D341Med (cell line): ENCODE measurements around the gene LZTFL1.
"Not testable (repeated sequence)": the region's sequence is repeated elsewhere in the genome, so short reads cannot be mapped to it uniquely, and the experiment has no call there.

Experiments used
- DNase-seq: peaks from one replicate; pipeline ENCODE4 v3.0.0; 2012; ENCODE audit warnings: low spot score

Gene LZTFL1

DNA sequence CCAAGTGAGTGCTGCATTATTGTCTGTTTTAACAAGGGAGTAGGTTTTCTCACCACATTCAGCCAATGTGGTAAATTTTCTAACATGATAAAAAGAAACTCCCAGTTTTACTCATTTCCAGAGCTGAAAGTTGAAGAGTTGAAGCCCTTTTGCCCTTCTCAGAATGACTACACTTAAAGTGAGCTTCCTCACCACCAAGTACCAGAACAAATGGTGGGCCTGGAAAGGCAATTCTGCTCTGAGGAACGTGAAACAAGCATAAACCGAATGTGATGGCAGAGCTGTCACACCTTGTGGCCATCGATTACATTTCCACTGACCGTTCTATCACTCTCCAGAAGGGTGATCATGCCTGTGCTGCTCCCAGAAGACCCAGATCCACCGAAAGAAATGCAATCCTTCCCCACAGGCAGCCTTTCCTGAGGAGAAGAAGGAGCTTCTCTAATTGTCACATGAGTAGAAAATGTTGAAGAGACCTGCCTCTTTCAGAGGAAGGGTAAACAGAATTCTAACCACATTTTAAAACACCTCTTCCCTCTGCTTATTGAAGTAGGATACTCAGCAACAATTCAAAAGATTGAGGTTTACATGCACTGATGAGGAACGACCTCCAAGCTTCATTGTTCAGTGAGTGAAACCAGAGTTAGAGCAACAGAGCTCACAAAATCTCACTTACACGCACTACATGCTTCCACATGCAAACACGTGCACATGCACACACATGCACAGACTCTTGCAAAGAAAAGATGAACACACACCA is 23.0 kb upstream of the LZTFL1 start:
- no peak for DNase-seq

DNA sequence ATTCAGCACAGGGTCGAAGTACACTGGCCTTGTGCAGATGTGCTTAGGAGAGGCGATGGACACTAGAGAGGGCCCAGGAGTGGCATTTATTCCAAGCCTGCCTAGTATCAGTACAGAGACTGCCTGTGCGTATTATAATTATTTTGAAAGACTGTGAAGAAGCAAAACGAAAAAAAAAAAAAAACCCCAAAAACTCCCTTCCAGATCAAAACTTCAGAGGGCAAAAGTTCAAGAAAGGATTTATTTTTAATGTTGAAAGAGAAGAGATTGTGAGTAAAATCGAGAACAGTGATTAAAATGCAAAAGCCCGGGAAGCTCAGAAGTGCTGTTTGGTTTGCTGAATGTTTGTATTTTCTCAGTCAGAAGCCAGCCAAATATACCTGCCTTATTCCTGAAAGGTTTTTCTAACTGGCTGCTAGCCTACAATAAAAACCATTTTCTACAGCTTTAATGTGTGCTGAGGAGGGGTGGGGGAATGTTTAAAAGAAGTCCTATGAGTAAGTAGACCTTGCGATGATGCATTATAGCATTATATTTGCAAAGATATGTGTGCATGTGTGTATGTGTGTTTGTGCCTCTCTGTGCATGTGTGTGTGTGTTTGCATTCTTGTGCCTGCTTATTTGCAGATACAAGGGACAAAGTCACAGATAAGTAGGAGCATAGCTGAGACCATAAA is 19.3 kb upstream of the LZTFL1 start:
- DNase-seq = no peak

DNA sequence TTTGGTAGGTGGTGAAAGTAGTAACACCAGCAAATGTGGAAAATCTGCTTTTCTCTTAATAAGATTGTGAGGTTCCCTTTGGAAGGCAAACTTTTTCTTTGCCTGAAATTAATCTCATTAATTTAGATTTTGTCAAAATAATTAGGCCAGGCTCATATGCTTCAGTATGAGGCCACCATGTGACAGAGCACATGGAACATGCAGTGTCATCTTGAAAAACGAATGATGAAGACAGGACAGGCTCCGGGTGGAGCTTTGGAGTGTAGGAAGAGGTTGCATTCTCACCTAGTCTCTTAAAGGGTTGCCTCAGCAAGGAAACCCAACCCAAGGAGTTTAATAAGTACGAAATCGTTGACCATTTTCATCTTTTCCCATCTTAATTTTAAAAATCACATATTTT is 18.6 kb upstream of the LZTFL1 start:
- DNase-seq = no peak

DNA sequence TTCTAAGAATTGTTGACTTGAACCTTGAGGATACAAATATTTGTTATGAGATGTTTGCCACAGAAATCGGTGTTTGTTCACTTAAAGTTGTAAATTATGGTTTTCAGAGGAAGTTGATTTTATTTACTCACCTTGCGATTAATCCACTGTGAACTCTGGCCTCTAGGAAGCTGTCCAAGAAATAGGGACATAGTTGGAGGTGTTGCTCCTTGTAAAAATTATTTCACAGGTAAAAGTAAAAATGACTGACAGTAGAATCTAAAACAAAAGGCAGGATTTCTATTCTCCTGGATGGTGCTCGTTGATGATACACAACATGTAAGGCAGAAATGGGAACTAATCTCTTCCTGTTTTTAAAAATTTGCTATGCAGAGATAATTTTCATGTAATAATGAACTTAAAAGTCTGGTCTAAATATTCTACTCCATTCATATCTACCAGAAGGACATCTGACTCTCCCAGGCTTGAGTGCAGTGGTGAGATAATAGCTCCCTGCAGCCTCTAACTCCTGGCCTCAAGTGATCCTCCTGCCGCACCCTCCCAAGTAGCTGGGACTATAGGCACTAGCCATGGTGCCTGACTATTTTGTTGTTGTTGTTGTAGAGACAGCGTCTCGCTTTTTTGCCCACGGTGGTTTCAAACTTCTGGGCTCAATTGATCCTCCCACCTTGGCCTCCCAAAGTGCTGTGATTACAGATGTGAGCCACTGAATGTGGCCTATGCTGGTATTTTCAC is 17.1 kb upstream of the LZTFL1 start:
- DNase-seq = no peak

DNA sequence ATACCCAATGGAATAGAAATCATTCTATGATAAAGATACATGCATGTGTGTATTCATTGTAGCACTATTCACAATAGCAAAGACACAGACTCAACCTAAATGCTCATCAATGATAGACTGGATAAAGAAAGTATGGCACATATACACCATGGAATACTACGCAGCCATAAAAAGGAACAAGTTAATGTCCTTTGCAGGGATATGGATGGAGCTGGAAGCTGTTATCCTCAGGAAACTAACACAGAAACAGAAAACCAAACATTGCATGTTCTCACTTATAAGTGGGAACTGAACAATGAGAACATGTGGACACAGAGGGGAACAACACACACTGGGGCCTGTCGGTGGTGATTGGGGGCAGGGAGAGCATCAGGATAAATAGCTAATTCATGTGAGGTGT is 15.1 kb upstream of the LZTFL1 start:
- not testable (repeated sequence) for DNase-seq

DNA sequence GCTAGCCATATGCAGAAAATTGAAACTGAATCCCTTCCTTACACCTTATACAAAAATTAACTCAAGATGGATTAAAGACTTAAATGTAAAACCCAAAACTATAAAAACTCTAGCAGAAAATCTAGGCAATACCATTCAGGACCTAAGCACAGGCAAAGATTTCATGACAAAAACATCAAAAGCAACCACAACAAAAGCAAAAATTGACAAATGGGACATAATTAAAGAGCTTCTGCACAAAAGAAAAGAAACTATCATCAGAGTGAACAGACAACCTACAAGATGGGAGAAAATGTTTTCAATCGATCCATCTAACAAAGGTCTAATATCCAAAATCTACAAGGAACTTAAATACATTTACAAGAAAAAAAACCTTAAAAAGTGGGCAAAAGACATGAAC is 14.4 kb upstream of the LZTFL1 start:
- not testable (repeated sequence) for DNase-seq

DNA sequence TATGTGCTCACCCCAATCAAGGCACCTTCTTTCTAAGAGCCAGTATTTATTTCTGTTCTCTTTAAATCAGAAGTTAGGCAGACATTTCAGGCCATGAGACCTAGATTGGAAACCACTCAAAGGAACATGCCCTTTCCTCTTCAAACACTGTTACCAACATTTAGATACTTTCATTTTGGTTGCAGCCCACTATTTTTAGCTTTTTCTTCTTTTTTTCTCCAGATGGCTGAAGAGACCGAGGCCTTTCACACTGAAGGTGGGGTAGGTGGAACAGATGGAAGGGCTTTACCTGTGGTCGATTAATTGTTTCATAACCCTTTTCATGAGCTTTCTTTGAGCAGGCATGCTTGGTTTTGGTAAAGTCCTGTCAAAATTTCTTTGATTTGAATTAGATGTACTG is 10.9 kb upstream of the LZTFL1 start:
- no peak for DNase-seq

DNA sequence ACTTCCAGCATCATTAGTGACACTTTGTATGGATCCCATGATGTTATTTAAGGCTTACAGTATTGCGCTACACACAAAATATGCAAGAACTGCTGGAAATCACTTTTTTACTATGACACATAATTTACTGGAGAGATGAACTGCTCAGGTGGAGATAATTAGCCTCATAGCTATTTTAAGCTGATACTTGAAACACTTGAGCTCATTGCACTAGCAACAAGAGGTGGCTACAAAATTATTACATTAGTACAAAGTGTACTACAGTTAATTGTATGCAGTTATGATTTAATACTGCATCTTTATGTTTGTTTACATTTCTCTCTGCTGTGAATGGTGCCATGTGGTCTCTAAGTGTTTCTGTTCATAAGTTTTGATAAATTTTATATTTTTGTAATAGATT is 6.5 kb upstream of the LZTFL1 start:
- DNase-seq = no peak

DNA sequence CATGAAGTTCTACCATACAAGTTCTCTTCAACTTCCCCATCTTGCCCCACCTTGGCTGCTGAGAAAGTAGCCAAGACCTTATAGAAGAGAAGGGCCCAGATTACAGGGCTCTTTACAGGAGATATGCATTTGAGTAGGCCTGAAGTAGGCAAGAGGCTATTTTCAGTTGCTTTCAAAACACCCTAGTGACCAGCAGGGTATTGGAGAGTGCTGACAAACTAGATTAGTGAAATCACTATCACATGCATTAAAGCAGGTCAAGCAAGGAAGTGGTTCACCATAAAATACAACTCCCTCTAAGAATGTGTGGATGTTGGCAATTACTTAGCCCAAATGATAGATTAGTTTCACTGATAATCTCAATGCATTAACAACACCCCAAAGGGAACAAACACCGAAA is 2.7 kb upstream of the LZTFL1 start:
- no peak for DNase-seq

DNA sequence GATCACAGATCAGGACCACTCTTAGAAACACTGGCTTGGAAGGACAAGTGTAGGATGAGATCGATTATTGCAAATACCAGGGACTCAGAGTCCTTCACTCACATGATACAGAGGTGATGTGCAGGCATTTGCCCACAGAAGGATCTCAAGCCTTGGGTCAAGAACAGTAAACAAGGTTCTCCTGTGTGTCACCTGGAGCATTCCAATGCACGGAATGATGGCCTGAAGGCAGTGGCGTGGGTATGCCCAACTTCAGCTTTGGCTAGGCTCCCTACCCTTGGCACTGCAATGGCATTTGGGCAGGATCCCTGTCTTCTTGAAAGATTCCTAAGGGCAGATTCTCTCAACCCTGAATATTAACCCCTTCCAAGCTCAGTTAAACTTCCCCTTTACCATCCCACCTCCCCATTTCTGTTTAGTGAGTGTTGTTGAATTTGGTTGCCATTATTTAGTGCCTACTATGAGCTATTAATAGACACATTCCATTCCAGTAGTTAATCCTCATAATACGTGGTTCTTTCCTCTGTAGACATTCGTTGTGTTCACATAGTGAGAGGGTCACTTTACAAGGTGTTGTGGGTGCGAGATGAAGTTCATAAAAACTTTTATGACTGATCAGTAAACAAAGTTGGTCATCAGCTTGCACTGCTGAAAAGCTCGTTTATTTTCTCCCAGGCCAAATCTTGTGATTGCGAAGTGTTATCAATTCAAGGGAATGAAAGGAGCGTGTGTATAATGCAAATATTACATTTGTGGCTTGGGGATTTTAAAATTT is 1.1 kb upstream of the LZTFL1 start:
- no peak for DNase-seq

DNA sequence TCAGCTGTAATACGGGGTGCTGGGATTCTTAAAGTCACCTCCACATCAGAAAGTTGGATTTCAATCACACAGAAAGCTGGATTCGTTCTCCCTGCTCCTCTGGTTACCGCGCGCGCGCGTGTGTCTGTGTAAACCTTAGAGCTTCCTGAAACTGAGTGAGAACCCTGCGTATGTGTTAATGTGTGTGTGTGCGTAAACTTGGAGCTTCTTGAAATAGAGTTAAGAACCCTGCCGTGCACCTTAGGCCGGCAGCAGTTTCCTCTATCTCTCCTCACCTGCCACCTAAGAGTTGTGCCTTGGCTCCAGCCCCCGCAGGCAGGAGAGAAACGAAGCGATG is 531 bp downstream of the LZTFL1 start:
- no peak for DNase-seq

DNA sequence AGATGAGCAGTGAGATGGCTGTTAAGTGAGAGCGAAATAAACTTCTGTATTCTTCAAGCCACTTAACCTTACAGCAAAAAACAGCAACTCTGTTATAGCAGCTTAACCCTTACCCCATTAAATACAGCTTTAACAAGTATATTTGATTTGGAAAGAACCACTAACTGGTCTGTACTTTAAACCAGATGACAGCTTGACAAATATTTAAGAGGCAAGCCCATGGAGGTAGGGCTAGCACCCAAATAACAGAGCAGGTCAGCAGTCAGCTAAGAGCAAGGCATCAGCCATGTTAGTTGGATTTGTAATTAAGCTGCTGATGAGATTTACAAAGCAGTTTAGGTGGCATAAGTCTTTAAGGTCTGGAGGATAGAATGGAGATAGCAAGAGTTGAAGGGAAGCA is 3.5 kb downstream of the LZTFL1 start:
- no peak for DNase-seq

DNA sequence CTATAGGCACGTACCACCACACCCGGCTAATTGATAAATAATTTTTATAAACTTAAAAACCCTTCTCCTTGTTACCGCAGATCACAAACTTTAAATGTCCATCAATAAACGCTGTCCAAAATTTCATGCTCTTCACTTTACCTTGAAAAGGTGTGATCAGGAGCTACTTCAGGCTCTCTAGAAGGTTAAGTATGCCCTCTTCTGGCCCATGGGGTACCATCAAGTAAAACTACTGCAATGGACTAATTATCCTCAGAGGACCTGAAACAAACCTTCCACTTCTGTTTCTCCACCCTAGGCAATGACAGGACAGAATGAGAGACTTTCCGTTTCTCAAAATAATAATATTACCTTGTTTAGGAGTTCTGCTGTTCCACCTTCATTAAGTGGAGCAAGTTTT is 9.2 kb downstream of the LZTFL1 start:
- no peak for DNase-seq

DNA sequence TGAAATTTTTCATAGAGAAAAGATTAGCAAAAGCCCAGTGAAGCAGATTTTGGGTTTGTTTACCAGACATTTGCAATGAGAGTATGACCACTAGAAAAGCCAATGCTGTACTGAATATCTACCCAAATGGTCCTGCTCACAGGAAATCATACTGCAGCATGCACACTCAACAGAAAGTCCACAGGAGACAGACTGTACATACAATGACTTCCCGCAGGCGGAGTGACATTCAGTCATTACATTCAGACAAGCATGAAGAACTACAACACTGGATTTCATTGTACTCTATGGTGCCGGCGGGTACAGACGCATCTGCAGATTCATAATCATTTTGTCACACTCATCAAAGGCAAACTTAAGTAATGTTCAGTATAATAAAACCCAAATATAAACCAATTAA is 11.8 kb downstream of the LZTFL1 start:
- no peak for DNase-seq

DNA sequence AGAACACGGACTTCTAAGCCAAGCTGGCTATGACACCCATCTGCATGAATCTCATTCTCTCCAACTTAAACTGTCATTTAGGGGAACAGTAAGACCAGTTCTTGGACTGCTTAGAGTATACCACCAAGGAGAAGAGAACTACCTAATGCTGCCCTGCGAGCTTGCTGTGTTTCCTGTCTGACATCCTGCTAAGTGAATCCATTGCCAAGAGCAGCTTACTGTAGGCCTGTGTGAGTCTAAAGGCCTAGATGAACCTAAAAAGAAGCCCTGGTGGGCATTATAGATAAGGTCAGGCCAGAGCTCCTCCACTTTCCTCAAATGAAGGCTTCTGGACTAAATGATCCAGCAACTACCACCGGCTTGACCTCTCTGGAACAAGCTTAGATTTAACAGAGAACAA is 15.0 kb downstream of the LZTFL1 start:
- DNase-seq = no peak

DNA sequence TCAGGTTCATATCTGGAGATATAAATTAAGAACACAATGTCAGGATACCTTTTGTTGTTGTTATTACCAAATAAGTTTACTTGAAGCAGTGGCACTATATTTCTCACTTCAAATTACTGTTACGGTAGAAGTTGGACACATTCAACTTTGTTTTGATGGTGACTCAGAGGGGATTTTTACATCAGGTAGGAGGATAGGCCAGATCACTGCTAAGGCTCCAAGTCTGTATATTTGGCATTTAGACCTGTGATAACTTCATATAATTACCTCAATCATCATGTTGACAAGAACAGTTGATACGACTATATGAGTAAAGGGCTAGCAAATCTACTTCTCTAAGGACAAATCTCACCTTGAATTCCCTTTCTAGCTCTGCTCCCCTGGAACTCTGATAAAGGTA is 15.6 kb downstream of the LZTFL1 start:
- no peak for DNase-seq

DNA sequence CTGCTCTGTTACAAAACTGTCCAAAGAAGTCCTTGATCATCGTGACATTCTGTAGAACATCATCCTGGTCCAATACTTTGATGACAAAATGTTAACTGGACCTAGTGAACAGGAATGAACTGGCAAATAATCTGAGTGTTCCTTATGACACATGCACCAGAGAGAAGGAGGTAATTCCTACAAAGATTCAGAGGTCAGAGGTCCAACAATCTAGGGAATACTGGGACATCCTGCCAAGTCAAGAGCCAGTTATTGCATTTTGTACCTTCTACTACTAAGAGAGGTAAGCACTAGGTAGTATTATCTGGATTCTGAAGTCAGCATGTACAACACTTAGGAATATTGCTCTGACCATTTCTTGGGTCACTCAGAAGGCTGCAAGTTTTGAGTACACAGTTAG is 20.8 kb downstream of the LZTFL1 start:
- DNase-seq = no peak

DNA sequence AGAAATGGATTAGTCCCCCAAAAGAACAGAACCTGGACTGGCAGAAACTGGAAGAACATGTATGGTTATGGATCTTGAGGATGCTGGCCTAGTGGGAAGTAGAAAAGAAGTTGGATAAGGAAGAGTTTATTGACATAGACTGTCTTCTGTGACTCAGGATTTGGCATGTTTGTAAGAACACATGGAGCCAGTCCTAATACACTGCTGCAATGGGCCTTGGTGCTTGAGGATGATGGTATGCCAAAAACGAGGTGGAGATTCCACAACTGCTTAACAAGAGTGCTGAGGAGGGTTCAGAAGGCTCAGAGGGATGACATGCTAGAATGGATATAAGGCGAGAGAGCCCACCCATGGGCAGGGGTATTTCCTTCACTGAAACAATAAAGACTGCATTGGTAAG is 22.4 kb downstream of the LZTFL1 start:
- no peak for DNase-seq

DNA sequence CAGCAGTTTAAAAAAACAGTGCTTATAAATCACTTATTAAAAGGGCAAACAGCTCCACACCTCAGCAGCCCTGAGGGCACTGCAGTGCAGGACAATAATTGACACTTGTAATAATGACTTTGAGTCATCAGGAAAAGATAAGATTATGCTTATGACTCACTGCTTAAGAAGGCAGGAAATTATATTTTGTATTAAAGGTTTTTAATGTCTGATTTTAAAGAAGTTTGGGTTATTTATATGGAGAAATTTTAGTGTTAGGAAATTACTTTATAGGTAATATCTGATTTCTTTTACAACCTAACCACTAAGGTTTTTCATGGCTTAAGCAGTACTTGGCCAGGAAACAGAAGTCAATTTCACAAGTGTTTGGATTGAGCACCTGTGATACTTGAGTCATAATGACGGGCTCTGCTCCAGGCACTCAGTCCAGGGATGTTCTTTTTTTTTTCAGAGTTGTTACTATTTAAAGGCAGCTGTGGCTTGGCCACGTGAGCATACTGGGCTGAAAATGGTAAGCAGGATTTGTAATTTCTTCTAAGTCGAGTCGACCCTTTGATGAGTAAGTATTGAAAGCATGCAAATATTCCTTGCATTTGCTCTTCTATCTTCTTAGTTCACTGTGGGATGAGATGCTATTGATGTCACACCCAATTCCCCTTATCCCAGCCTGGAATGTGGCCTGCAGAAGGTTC is 23.9 kb downstream of the LZTFL1 start:
- no peak for DNase-seq

DNA sequence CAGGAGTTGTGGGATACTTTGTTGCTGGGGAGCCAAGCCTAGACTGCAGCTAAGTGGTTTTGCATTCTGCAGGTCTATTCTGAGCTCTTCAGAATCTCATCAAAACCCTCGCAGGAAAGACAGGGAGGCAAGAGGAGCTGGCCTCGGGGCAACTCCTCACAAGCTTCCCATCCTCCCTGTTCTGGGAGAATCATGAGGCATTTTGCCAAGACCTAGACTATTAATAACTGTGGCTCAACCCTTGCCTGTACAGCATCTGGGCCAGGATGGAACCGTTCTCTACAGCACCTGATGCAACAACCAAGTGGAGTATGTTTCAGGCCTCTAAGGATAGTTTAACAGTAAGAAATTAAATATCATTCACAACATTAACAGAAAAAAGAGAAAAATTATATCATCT is 25.4 kb downstream of the LZTFL1 start:
- no peak for DNase-seq

DNA sequence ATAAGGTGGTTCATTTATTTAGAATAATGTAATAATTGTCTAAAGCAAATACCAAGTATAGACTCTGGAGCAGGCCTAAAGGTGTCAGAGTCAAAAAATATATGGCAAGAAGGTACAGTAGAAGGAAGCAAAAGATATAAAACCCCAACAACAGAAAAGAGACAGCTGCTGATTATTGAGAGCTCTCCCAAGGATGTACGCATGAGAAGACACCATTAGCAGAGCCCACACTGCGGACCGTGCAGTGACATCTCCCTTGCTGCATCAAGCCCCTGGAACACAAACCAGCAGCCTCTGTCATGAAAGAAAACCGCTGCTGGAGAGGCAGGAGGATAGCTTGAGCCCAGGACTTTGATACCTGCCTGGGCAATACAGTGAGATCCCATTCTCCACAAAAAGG is 27.6 kb downstream of the LZTFL1 start:
- no peak for DNase-seq
